IPS-18a (cell line): ENCODE results near the gene SLIRP.
"Not testable (repeated sequence)": the region's sequence is repeated elsewhere in the genome, so short reads cannot be mapped to it uniquely, and the experiment has no call there.

ENCODE experiments used
- H3K27ac ChIP-seq: one replicate; pipeline ENCODE4 v1.5.1; 2013; ENCODE audit warnings: low read length
- H3K27me3 ChIP-seq: one replicate; pipeline ENCODE4 v1.6.1; 2013; ENCODE audit warnings: mild to moderate bottlenecking, low read length; ENCODE audit not compliant: control insufficient read depth, insufficient read depth
- H3K36me3 ChIP-seq: one replicate; pipeline ENCODE4 v1.6.1; 2013; ENCODE audit warnings: low read depth, low read length; ENCODE audit not compliant: control insufficient read depth
- H3K4me1 ChIP-seq: one replicate; pipeline ENCODE4 v1.6.1; 2013; ENCODE audit warnings: low read depth, low read length; ENCODE audit not compliant: control insufficient read depth
- H3K4me3 ChIP-seq: one replicate; pipeline ENCODE4 v1.5.1; 2013; ENCODE audit warnings: low read length
- H3K9ac ChIP-seq: one replicate; pipeline ENCODE4 v1.6.1; 2013; ENCODE audit warnings: mild to moderate bottlenecking, low read length, moderate library complexity
- H3K9me3 ChIP-seq: one replicate; pipeline ENCODE4 v1.6.1; 2013; ENCODE audit warnings: low read depth, low read length; ENCODE audit not compliant: control insufficient read depth

SLIRP gene

GRCh38 chr14:77746064-77746702 lies 38.3 kb downstream of the SLIRP start:
- H3K4me1 ChIP-seq = no peaks in the 10 kb centered on the region
- peaks cover 54% of the 10 kb centered on the region for H3K36me3 ChIP-seq
- H3K9me3 ChIP-seq = no peaks in the 10 kb centered on the region
- no peak overlapping the region for H3K27ac ChIP-seq
- no peak overlapping the region for H3K9ac ChIP-seq
- H3K4me3 ChIP-seq = no peak overlapping the region
- H3K27me3 ChIP-seq = no peaks in the 10 kb centered on the region

- H3K9me3 ChIP-seq, H3K4me3 ChIP-seq, H3K9ac ChIP-seq, H3K27me3 ChIP-seq, H3K27ac ChIP-seq, H3K4me1 ChIP-seq: not testable (repeated sequence)
- peaks cover 60% of the 10 kb centered on the region for H3K36me3 ChIP-seq
These were observed 39.5 kb downstream of the SLIRP start for GRCh38 chr14:77747425-77747824.

GRCh38 chr14:77752266-77752665 lies 44.4 kb downstream of the SLIRP start:
- Histone ChIP-seq H3K9me3 (no peaks in the 10 kb centered on the region), H3K27ac (no peak overlapping the region), H3K36me3 (peaks cover 50% of the 10 kb centered on the region), H3K4me3 (no peak overlapping the region), H3K27me3 (no peaks in the 10 kb centered on the region), H3K4me1 (no peaks in the 10 kb centered on the region), H3K9ac (no peak overlapping the region)

- no peak overlapping the region for H3K4me3 ChIP-seq
- H3K27ac ChIP-seq = no peak overlapping the region
- H3K36me3 ChIP-seq = peaks cover 50% of the 10 kb centered on the region
- no peaks in the 10 kb centered on the region for H3K4me1 ChIP-seq
- no peak overlapping the region for H3K9ac ChIP-seq
- H3K9me3 ChIP-seq = no peaks in the 10 kb centered on the region
- no peaks in the 10 kb centered on the region for H3K27me3 ChIP-seq
These were observed 45.1 kb downstream of the SLIRP start for GRCh38 chr14:77752799-77753516.

- Histone ChIP-seq H3K36me3 (peaks cover 5% of the 10 kb centered on the region), H3K9ac (peak within 1 kb of the TSS; percentile 97), H3K27ac (peak within 1 kb of the TSS; percentile 89), H3K4me3 (peak within 1 kb of the TSS; percentile 98), H3K9me3 (no peaks in the 10 kb centered on the region), H3K27me3 (no peaks in the 10 kb centered on the region), H3K4me1 (peaks cover 19% of the 10 kb centered on the region)
These were observed 52.7 kb downstream of the SLIRP start, which contains the start of gene SNW1 for GRCh38 chr14:77760381-77761204. SNW1 (minus strand) TSS chr14:77761156; CDS start chr14:77761127, 29 bp downstream.

GRCh38 chr14:77761205-77761931 lies 53.5 kb downstream of the SLIRP start:
- peaks cover 5% of the 10 kb centered on the region for H3K36me3 ChIP-seq
- H3K9me3 ChIP-seq = no peaks in the 10 kb centered on the region
- peak overlapping the region; percentile 98 for H3K4me3 ChIP-seq
- H3K9ac ChIP-seq = peak overlapping the region; percentile 97
- no peaks in the 10 kb centered on the region for H3K27me3 ChIP-seq
- H3K4me1 ChIP-seq = peaks cover 19% of the 10 kb centered on the region
- H3K27ac ChIP-seq = peak overlapping the region; percentile 45

- H3K27me3 ChIP-seq = no peaks in the 10 kb centered on the region
- peak overlapping the region; percentile 45 for H3K27ac ChIP-seq
- no peak overlapping the region for H3K9ac ChIP-seq
- H3K4me3 ChIP-seq = no peak overlapping the region
- H3K9me3 ChIP-seq = no peaks in the 10 kb centered on the region
- peaks cover 5% of the 10 kb centered on the region for H3K36me3 ChIP-seq
- peaks cover 19% of the 10 kb centered on the region for H3K4me1 ChIP-seq
These were observed 55.4 kb downstream of the SLIRP start for GRCh38 chr14:77763316-77763715.

- no peaks in the 10 kb centered on the region for H3K9me3 ChIP-seq
- no peak overlapping the region for H3K9ac ChIP-seq
- peaks cover 19% of the 10 kb centered on the region for H3K4me1 ChIP-seq
- peaks cover 2% of the 10 kb centered on the region for H3K36me3 ChIP-seq
- H3K27me3 ChIP-seq = no peaks in the 10 kb centered on the region
- no peak overlapping the region for H3K4me3 ChIP-seq
- H3K27ac ChIP-seq = peak overlapping the region; percentile 45
These were observed 56.1 kb downstream of the SLIRP start for GRCh38 chr14:77763978-77764377.
